ENCODE results near the gene PTPA. TPM values are rescaled to one million over a fixed set of nuclear protein-coding genes. Genes with fewer than 3 reads are reported as not detected.

Gene PTPA
- total and polyA plus RNA-seq, 2 donors (not counting 1 experiment from before 2014, with no cell fraction given): 190 to 203 TPM

DNA sequence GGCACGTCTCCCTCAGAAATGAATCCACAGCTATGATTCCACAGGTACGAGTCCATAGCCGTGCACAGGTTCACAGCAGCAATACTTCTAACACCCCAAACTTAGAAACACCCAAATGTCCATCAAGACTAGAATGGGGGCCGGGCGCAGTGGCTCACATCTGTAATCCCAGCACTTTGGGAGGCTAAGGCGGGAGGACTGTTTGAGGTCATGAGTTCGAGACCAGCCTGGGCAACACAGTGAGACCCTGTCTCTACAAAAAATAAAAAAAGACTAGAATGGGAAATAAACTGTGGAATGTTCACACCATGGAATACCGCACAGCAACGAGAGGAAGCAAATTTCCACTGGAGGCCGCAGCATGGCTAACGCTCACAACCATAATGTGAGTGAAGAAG lies 34.6 kb upstream of the PTPA start:
- no peak for DNase-seq (ENCODE audit: low read depth in 2 of 2)
- H2AFZ ChIP-seq (ENCODE audit: low read length): no peak overlapping the region
- no peaks in the 10 kb centered on the region for H3K9me3 ChIP-seq (ENCODE audit: control insufficient read depth, insufficient read depth, low read depth, low read length)
- TF ChIP-seq CTCF (conservative IDR thresholded peaks at IDR 0.05 in 1 of 2, IDR thresholded peaks at IDR 0.05 in 1 of 2; ENCODE audit: low read depth in 1 of 2, low read length in 2 of 2): no peak
- no peak for TF ChIP-seq EZH2 (IDR thresholded peaks at IDR 0.05; ENCODE audit: low read length, missing control alignments)
- no peak overlapping the region for H3K27ac ChIP-seq (ENCODE audit: insufficient read depth, low read length)
- no peaks in the 10 kb centered on the region for H3K4me1 ChIP-seq (ENCODE audit: control insufficient read depth, extremely low read depth, insufficient read depth, low read length)
- no peak overlapping the region for H3K4me2 ChIP-seq (ENCODE audit: extremely low read depth, insufficient read depth, low read length)
- peaks cover 2% of the 10 kb centered on the region for H3K79me2 ChIP-seq (ENCODE audit: control insufficient read depth, insufficient read depth, low read length)
- H3K4me3 ChIP-seq (replicated peaks in 1 of 4; ENCODE audit: control extremely low read depth in 1 of 4, insufficient read depth in 1 of 4, low read depth in 3 of 4, low read length in 4 of 4): no peak overlapping the region
- no peaks in the 10 kb centered on the region for H3K36me3 ChIP-seq (ENCODE audit: control insufficient read depth, insufficient read depth, low read length)
- H3K27me3 ChIP-seq (ENCODE audit: control insufficient read depth, insufficient read depth, low read length): no peaks in the 10 kb centered on the region
- no peaks in the 10 kb centered on the region for H4K20me1 ChIP-seq (ENCODE audit: control insufficient read depth, extremely low read depth, insufficient read depth, low read length)
- H3K9ac ChIP-seq (ENCODE audit: insufficient read depth, low read length): no peak overlapping the region

- H3K27ac ChIP-seq (ENCODE audit: insufficient read depth, low read length): no peak overlapping the region
- no peak overlapping the region for H3K9ac ChIP-seq (ENCODE audit: insufficient read depth, low read length)
- no peak overlapping the region for H3K4me3 ChIP-seq (replicated peaks in 1 of 4; ENCODE audit: control extremely low read depth in 1 of 4, insufficient read depth in 1 of 4, low read depth in 3 of 4, low read length in 4 of 4)
- H3K4me2 ChIP-seq (ENCODE audit: extremely low read depth, insufficient read depth, low read length): no peak overlapping the region
- H3K27me3 ChIP-seq (ENCODE audit: control insufficient read depth, insufficient read depth, low read length): no peaks in the 10 kb centered on the region
- H3K79me2 ChIP-seq (ENCODE audit: control insufficient read depth, insufficient read depth, low read length): peaks cover 8% of the 10 kb centered on the region
- no peak for DNase-seq (ENCODE audit: low read depth in 2 of 2)
- H4K20me1 ChIP-seq (ENCODE audit: control insufficient read depth, extremely low read depth, insufficient read depth, low read length): no peaks in the 10 kb centered on the region
- H3K4me1 ChIP-seq (ENCODE audit: control insufficient read depth, extremely low read depth, insufficient read depth, low read length): peaks cover 5% of the 10 kb centered on the region
- TF ChIP-seq CTCF (conservative IDR thresholded peaks at IDR 0.05 in 1 of 2, IDR thresholded peaks at IDR 0.05 in 1 of 2; ENCODE audit: low read depth in 1 of 2, low read length in 2 of 2): no peak
- no peaks in the 10 kb centered on the region for H3K9me3 ChIP-seq (ENCODE audit: control insufficient read depth, insufficient read depth, low read depth, low read length)
- no peaks in the 10 kb centered on the region for H3K36me3 ChIP-seq (ENCODE audit: control insufficient read depth, insufficient read depth, low read length)
- no peak overlapping the region for H2AFZ ChIP-seq (ENCODE audit: low read length)
Measured at GRCh38 chr9:129077236-129077635, 34.0 kb upstream of the PTPA start.

DNA sequence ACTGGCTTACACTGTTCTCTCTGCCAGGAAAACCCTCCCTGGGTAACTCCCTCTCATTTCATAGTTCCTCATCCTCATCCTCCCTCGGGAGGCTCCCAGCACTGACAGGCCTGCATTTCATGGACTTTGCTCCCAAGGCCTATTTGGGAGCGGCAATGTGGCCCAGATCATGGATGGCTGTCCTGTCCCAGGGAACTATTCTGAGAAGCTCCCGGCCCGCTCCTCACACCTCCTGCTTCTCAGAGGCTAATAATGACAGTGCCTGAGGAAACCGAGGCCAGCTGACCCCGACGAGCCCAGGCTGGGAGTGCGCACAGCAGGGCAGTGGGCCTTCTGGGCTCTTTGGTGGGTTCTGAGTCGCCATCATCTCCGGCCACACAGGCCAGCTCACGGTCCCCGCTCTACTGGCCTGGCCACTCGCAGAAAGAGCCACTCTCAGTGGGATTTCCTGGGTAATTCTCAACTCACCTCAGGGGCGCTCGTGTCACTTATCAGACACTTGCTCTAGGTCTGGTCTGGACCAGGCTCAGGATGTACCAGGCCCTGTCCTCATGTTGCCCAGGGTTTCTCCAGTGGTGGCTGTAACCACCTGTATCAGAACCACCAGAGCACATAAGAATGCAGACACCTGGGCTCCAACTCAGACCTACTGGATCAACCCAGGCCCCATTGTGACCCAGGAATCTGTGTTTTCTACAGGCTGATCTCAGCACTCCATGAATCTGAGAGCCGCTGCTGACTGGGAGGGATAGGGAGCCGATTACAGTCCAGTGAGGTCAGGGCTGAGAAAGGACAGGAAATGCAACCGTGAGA lies 32.3 kb upstream of the PTPA start:
- Histone ChIP-seq H4K20me1 (ENCODE audit: control insufficient read depth, extremely low read depth, insufficient read depth, low read length) (no peaks in the 10 kb centered on the region), H3K27me3 (ENCODE audit: control insufficient read depth, insufficient read depth, low read length) (no peaks in the 10 kb centered on the region), H3K9me3 (ENCODE audit: control insufficient read depth, insufficient read depth, low read depth, low read length) (no peaks in the 10 kb centered on the region), H3K4me1 (ENCODE audit: control insufficient read depth, extremely low read depth, insufficient read depth, low read length) (peaks cover 6% of the 10 kb centered on the region), H3K9ac (ENCODE audit: insufficient read depth, low read length) (no peak overlapping the region), H2AFZ (ENCODE audit: low read length) (no peak overlapping the region), H3K79me2 (ENCODE audit: control insufficient read depth, insufficient read depth, low read length) (peaks cover 18% of the 10 kb centered on the region), H3K4me2 (ENCODE audit: extremely low read depth, insufficient read depth, low read length) (no peak overlapping the region), H3K4me3 (replicated peaks in 1 of 4; ENCODE audit: control extremely low read depth in 1 of 4, insufficient read depth in 1 of 4, low read depth in 3 of 4, low read length in 4 of 4) (no peak overlapping the region), H3K27ac (ENCODE audit: insufficient read depth, low read length) (no peak overlapping the region), H3K36me3 (ENCODE audit: control insufficient read depth, insufficient read depth, low read length) (no peaks in the 10 kb centered on the region)
- no peak for DNase-seq (ENCODE audit: low read depth in 2 of 2)
- no peak for TF ChIP-seq CTCF (conservative IDR thresholded peaks at IDR 0.05 in 1 of 2, IDR thresholded peaks at IDR 0.05 in 1 of 2; ENCODE audit: low read depth in 1 of 2, low read length in 2 of 2)
